Prostate gland (tissue), 2 donors: Measurements from ENCODE around the gene NAALADL2.

ENCODE experiments used
- POLR2A ChIP-seq: fragments of 450-650 bp; IDR thresholded peaks from one replicate; pipeline ENCODE4 v1.6.1; 2016; ENCODE audit warnings: antibody characterized with exemption, mild to moderate bottlenecking
- TF ChIP-seq, protein P1 (sequence below), 4 experiments: fragments of 200-600 bp in 2 of 4; fragments of 450-650 bp in 2 of 4; sonication (generic) in 2 of 4; IDR thresholded peaks; 1 replicate in 3 of 4; 2 replicates in 1 of 4; pipeline ENCODE4 v1.5.1; 2016 to 2019; ENCODE audit warnings: antibody characterized with exemption in 4 of 4, mild to moderate bottlenecking in 2 of 4, moderate library complexity in 2 of 4

DNA sequence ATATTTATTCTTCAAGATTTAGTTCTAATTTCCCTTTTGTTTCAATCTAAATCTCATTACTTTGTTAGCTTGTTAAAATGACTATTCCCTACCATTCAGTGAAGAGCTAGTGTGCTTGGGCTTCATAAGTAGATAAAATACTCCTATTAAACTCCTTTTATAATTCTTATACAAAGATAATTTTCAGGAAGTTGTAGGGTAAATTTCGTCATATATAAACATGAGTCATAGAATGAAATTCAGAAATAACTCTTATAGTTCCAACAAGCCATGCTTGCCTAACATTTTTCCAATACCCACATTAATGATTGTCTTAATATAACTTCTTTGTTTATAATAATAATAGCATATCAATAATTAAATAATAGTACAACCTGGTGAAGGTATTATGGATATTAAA is 407.3 kb downstream of the NAALADL2 start:
- TF ChIP-seq, protein P1, sequence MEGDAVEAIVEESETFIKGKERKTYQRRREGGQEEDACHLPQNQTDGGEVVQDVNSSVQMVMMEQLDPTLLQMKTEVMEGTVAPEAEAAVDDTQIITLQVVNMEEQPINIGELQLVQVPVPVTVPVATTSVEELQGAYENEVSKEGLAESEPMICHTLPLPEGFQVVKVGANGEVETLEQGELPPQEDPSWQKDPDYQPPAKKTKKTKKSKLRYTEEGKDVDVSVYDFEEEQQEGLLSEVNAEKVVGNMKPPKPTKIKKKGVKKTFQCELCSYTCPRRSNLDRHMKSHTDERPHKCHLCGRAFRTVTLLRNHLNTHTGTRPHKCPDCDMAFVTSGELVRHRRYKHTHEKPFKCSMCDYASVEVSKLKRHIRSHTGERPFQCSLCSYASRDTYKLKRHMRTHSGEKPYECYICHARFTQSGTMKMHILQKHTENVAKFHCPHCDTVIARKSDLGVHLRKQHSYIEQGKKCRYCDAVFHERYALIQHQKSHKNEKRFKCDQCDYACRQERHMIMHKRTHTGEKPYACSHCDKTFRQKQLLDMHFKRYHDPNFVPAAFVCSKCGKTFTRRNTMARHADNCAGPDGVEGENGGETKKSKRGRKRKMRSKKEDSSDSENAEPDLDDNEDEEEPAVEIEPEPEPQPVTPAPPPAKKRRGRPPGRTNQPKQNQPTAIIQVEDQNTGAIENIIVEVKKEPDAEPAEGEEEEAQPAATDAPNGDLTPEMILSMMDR (IDR thresholded peaks at IDR 0.05): no peak
- no peak for TF ChIP-seq POLR2A
